Heart right ventricle (tissue), 16 donors: ENCODE results near the gene TGM5. TPM values are rescaled to one million over a fixed set of nuclear protein-coding genes. Genes with fewer than 3 reads are reported as not detected.

Experiments
- ATAC-seq, 8 donors: fragments of 200-7000 bp; cut with Tn5 transposase; one replicate each; pipeline ENCODE4 v1.9.1; 2020; ENCODE audit warnings: mild to moderate bottlenecking in 8 of 8, moderate library complexity in 8 of 8, moderate number of reproducible peaks in 1 of 8
- DNase-seq, 2 donors: peaks; one replicate each; pipeline ENCODE4 v3.0.0-alpha.2; 2020
- H3K27ac ChIP-seq, 10 donors: fragments of 200-600 bp; sonication (generic) in 2 of 10; one replicate each; pipeline versions ENCODE4 v1.5.0 to v1.8.0; 2020 to 2022; ENCODE audit warnings: mild to moderate bottlenecking in 3 of 10
- H3K27me3 ChIP-seq, 7 donors: fragments of 200-600 bp; one replicate each; pipeline ENCODE4 v1.8.0; 2021 to 2022; ENCODE audit warnings: mild to moderate bottlenecking in 2 of 7
- H3K36me3 ChIP-seq, 9 donors: fragments of 200-600 bp; sonication (generic) in 1 of 9; one replicate each; pipeline versions ENCODE4 v1.5.0 to v1.8.0; 2020 to 2022; ENCODE audit warnings: mild to moderate bottlenecking in 2 of 9
- H3K4me1 ChIP-seq, 9 donors: fragments of 200-600 bp; sonication (generic) in 1 of 9; one replicate each; pipeline versions ENCODE4 v1.5.0 to v1.8.0; 2020 to 2022; ENCODE audit warnings: mild to moderate bottlenecking in 4 of 9
- H3K4me3 ChIP-seq, 10 donors: fragments of 200-600 bp; sonication (generic) in 2 of 10; one replicate each; pipeline versions ENCODE4 v1.5.0 to v1.8.0; 2020 to 2022; ENCODE audit warnings: mild to moderate bottlenecking in 7 of 10, moderate library complexity in 2 of 10
- H3K9me3 ChIP-seq, 11 donors: fragments of 200-600 bp in 10 of 11; sonication (generic) in 2 of 11; one replicate each; pipeline versions ENCODE4 v1.5.0 to v1.8.0; 2013 to 2022; ENCODE audit warnings: mild to moderate bottlenecking in 2 of 11, control low read depth in 1 of 11, moderate library complexity in 1 of 11
- CTCF ChIP-seq, 9 donors: fragments of 200-600 bp; sonication (generic) in 2 of 9; IDR thresholded peaks; one replicate each; pipeline versions ENCODE4 v1.5.0 to v1.8.0; 2021 to 2022; ENCODE audit warnings: antibody characterized with exemption in 9 of 9, mild to moderate bottlenecking in 5 of 9, moderate library complexity in 1 of 9
- WGBS, 2 donors: extraction: QIAGEN DNeasy Blood & Tissue Kit; methylation state at CpG; one replicate each; pipeline ENCODE4 v1.1.7; 2013; ENCODE audit warnings: inconsistent platforms in 1 of 2; 5-methylcytosine and 5-hydroxymethylcytosine counted together
- intact Hi-C, 10 donors: fragments of 100-400 bp; cut with DNase I; formaldehyde crosslinking; loops; one replicate each; pipeline versions ENCODE4 v1.11.1 to v1.14.2; 2022
- polyA plus RNA-seq, 2 donors: library from polyadenylated mRNA; stranded (reverse); fragments of 200-250 nt; gene quantifications; one replicate each; pipeline ENCODE4 v1.2.3, GENCODE V29; 2013
- total RNA-seq, 10 donors: library from RNA; stranded (reverse); fragmentation: NEBNext Ultra II Directional in 3 of 10; extraction: Animal tissue kit (Norgen Biotek cat#: 25700) in 3 of 10; gene quantifications; one replicate each; pipeline versions ENCODE4 v1.2.1 to v1.2.4, GENCODE V29; 2021 to 2023
- donor health status: Arrhythmogenic right ventricular cardiomyopathy.
- donor health status: ischemic (EF 13 %, LVEDD 7.1; RV severe dilation, severe dysfunction).
- donor health status: healthy with polysubstance abuse.
- donor health status: DM: no; HTN: yes; CAD: no.
- donor health status: DM: no; HTN: no; CAD: no.
- donor health status: ischemic (EF 25% LVEDD 6.9; RV normal size, moderate dysfunction).
- donor health status: ischemic (EF 25% LVEDD 5.7; RV mildly dilated, moderate dysfunction).
- donor health status: healthy.
- donor health status: DM: yes; HTN: yes; CAD: no.
- donor health status: Ischemic cardiomyopathy.
- donor health status: ischemic (EF 35%, LVEDD 5.7; RV mildly dilated, moderate dysfunction).
- donor health status: nonischemic (EF 11% LVEDD 7.7; RV severe dilation, severe dysfunction).
- donor health status: DM: yes; HTN: yes; CAD: no.
- donor health status: PGD.
- donor health status: ischemic (EF 29% LVEDD 5.4; RV normal size, mild dysfunction).
- donor health status: nonischemic (EF 23%, LVEDD 6.1; RV moderate dilation, normal function).

TGM5 gene
- total and polyA plus RNA-seq, 12 donors, result 0.10 TPM; not detected in 11

DNA sequence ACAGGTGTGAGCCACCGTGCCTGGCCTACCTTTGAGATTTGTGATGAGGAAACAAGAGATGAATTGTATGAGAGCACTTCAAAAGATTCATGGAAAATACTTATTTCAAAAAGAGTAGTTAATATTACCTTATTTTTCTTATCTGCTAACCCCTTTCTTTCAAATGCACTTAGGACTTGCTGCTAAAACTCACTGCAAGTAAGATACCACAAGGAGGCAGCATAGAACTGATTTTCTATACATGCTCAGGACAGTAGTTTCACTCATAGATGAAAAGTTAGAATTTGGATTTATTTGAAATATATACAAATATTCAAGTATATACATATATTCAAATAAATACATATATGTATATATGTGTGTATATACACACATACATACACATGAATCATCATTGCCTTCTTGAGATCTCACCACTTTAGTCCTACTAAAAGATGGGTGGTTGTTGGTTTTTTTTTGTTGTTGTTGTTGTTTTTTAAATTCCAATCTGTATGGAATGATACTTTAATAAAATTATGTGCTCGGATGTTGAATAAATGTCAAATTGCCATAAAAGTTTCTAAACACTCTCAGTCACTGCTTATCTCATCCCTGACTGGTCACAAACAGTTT lies 79.1 kb downstream of the TGM5 start:
- ATAC-seq (no peak), DNase-seq (no peak)
- Histone ChIP-seq H3K27me3 (no peaks in the 10 kb centered on the region), H3K4me1 (peaks cover 0 to 60% (median 50%) of the 10 kb centered on the region in 9 donors), H3K36me3 (peaks cover 0 to 51% (median 28%) of the 10 kb centered on the region in 9 donors), H3K9me3 (no peaks in the 10 kb centered on the region), H3K4me3 (no peak overlapping the region), H3K27ac (no peak overlapping the region)
- intact Hi-C loops, result loop anchor here in 1 of 10 donors (10.0 kb wide), 1 partner anchor 83 kb away; the partner anchor contains the start of gene UBR1
- WGBS, 2 donors, result 63 to 68% methylated on average over 2 of the region's 2 CpGs
- TF ChIP-seq CTCF (IDR thresholded peaks at IDR 0.05), result peak; percentile 29 to 78 (median 67)

DNA sequence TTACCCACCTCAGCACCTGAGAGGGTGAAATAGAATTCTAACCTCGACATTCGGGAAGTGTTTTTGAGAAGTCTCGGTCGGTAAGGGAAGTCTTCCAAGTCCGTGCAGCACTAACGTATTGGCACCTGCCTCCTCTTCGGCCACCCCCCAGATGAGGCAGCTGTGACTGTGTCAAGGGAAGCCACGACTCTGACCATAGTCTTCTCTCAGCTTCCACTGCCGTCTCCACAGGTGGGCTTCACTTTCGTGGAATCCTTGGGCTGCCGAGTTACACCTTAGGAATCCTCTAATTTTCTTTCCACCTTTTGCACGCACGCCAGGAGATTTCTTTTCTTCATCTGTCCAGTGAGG lies 80.8 kb downstream of the TGM5 start:
- Histone ChIP-seq H3K36me3 (peaks cover 0 to 49% (median 13%) of the 10 kb centered on the region in 9 donors), H3K4me3 (peak overlapping the region; percentile 61 to 85 (median 76)), H3K27me3 (no peaks in the 10 kb centered on the region), H3K4me1 (peaks cover 0 to 59% (median 50%) of the 10 kb centered on the region in 9 donors), H3K9me3 (no peaks in the 10 kb centered on the region), H3K27ac (peak overlapping the region in 9 of 10 donors; percentile 84 to 94 (median 88))
- intact Hi-C loops, result loop anchor here in 1 of 10 donors (10.0 kb wide), 1 partner anchor 81 kb away; the partner anchor contains the start of gene UBR1
- WGBS, 2 donors, result 2 to 3% methylated on average over 13 of the region's 13 CpGs
- DNase-seq (peak in 1 of 2 donors; percentile 22), ATAC-seq (peak in 5 of 8 donors; percentile 2 to 27 (median 16))
- peak in 2 of 9 donors; percentile 2 to 6 for TF ChIP-seq CTCF (IDR thresholded peaks at IDR 0.05)

DNA sequence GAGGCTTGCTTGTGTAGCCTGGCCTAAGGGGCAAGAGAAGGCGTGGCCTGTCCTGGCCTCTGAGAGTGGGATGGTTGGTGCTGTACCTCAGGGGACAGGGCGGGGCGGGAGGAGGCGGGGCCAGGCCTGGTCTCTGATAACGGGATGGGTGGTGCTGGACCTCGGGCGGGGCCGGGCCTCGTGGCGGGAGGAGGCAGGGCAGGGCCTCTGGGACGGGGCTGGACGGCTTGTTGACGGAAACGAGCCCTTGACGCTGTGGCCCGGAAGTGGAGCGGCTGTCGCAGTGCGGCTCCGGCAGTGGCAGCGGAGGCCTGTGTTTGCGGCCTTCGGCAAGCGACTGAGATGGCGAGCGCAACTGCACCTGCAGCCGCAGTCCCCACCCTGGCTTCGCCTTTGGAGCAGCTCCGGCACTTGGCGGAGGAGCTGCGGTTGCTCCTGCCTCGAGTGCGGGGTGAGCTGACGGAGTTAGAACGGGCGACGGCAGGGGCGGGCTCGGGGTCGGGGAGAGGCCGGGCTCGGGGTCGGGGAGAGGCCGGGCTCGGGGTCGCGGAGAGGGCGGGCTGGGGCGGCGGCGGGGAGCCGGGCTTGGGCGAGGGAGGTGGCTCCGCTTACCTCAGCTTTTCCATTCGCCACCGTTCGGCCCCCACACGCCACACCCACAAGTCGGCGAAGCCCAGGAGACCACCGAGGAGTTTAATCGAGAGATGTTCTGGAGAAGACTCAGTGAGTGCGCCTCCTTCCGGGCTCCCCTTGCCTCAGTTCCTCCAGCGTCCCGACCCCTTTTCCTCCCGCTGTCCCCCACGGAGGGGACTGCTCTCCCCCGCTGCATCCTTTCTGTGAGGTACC lies 81.3 kb downstream of the TGM5 start, which contains the start of gene CCNDBP1:
CCNDBP1 (plus strand) TSS at position 247 of the 846 bp plus-strand sequence; CDS start at position 343, 96 bp downstream.
- peak within 1 kb of the TSS; percentile 61 to 85 (median 76) for H3K4me3 ChIP-seq
- peaks cover 0 to 53% (median 46%) of the 10 kb centered on the region in 9 donors for H3K4me1 ChIP-seq
- peaks cover 0 to 48% (median 7%) of the 10 kb centered on the region in 9 donors for H3K36me3 ChIP-seq
- peak within 1 kb of the TSS; percentile 74 to 94 (median 88) for H3K27ac ChIP-seq
- ATAC-seq, result peak; percentile 96 to 99 (median 98)
- peak; percentile 94 to 98 for DNase-seq
- H3K9me3 ChIP-seq, result no peaks in the 10 kb centered on the region
- intact Hi-C loops, result loop anchor here in 2 of 10 donors (2.0 to 10.0 kb wide), 2 partner anchors 81 to 99 kb away; partner anchors contain the start of gene UBR1 (in 1 of the 2)
- 0 to 1% methylated on average over 61 to 69 of the region's 69 CpGs for WGBS, 2 donors
- H3K27me3 ChIP-seq, result no peaks in the 10 kb centered on the region
- peak in 7 of 9 donors; percentile 25 to 55 (median 45) for TF ChIP-seq CTCF (IDR thresholded peaks at IDR 0.05)
